Liver (tissue), 3 donors: ENCODE results near the gene EXOC3L1.

Experiments used
- ATF3 ChIP-seq: IDR thresholded peaks from 2 replicates; pipeline ENCODE4 v1.6.1; 2016; ENCODE audit warnings: antibody characterized with exemption
- TF ChIP-seq, protein P1 (sequence below): fragments of 150-350 bp; IDR thresholded peaks from 2 replicates; pipeline ENCODE4 v1.5.1; 2017; ENCODE audit warnings: improper control_type of control experiment, low read depth, low read length; ENCODE audit not compliant: missing input control
- donor health status: healthy.
- donor health status: healthy.

DNA sequence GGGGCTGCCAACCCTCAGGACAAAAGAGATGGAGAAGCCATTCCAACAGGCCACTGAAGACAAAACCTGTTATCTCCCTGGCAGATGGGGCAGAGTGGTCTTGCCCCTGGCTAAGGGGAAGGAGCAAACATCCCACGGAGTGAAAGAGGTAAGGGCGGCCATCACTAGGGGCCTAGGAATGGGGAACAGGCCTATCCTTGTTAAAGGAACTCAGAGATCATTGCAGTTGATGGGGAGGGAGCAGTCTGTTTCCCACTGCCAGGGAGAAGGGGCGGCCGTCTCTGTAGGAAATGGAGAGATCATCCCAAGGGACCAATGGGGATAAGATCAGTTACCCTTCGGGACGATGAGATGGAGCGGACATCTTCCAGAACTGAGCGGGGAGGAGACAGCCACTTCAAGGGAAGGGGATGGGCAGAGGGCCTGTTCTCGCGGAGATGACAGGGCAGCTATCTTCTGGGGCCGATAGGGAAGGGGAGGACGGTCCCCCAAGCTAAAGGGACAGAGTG lies 36.4 kb upstream of the EXOC3L1 start:
- TF ChIP-seq, protein P1, sequence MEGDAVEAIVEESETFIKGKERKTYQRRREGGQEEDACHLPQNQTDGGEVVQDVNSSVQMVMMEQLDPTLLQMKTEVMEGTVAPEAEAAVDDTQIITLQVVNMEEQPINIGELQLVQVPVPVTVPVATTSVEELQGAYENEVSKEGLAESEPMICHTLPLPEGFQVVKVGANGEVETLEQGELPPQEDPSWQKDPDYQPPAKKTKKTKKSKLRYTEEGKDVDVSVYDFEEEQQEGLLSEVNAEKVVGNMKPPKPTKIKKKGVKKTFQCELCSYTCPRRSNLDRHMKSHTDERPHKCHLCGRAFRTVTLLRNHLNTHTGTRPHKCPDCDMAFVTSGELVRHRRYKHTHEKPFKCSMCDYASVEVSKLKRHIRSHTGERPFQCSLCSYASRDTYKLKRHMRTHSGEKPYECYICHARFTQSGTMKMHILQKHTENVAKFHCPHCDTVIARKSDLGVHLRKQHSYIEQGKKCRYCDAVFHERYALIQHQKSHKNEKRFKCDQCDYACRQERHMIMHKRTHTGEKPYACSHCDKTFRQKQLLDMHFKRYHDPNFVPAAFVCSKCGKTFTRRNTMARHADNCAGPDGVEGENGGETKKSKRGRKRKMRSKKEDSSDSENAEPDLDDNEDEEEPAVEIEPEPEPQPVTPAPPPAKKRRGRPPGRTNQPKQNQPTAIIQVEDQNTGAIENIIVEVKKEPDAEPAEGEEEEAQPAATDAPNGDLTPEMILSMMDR = no peak
- TF ChIP-seq ATF3 = no peak
